Endothelial cell of umbilical vein (primary cell): Measurements from ENCODE around the gene NOX5. TPM values are rescaled to one million over a fixed set of nuclear protein-coding genes. Genes with fewer than 3 reads are reported as not detected.

Experiments used
- BruUV-seq: library from RNA; stranded (reverse); fragments of 400-500 nt; replicated peaks from 2 replicates; lab custom pipeline; 2021; lab: Mats Ljungman, UMichigan
- CTCF ChIA-PET: fragments of 300-600, 350-600 bp; sonication (Branson Sonifier 250); formaldehyde crosslinking; loops from one replicate; lab custom pipeline; 2021; ENCODE audit warnings: antibody characterized with exemption, inconsistent platforms; lab: Charles Lee
- POLR2A ChIA-PET: fragments of 300-600, 350-600 bp; sonication (Branson Sonifier 250); formaldehyde crosslinking; loops from one replicate; lab custom pipeline; 2021; ENCODE audit warnings: antibody characterized with exemption, inconsistent platforms; lab: Charles Lee
- DNase-seq: peaks from one replicate; pipeline ENCODE4 v3.0.0-alpha.2; 2011; ENCODE audit warnings: low read depth, low spot score
- FAIRE-seq: peaks from 2 replicates; lab custom pipeline; 2011; peaks lifted over from hg19 to GRCh38; lab: Jason Lieb, UNC
- H2AFZ ChIP-seq: 2 replicates; pipeline ENCODE4 v1.6.0; 2012; ENCODE audit warnings: low read depth, low read length, control low read depth, inconsistent platforms
- H3K27ac ChIP-seq: 2 replicates; pipeline ENCODE4 v1.5.1; 2011; ENCODE audit warnings: low read depth, mild to moderate bottlenecking, control low read depth, low read length, moderate library complexity; ENCODE audit not compliant: insufficient read depth
- H3K27me3 ChIP-seq, 2 experiments: 2 replicates each; pipeline versions ENCODE4 v1.6.0 to v1.6.1; 2011; ENCODE audit warnings: low read length in 2 of 2, mixed read lengths in 1 of 2; ENCODE audit not compliant: control insufficient read depth in 2 of 2, insufficient read depth in 2 of 2
- H3K36me3 ChIP-seq, 2 experiments: 2 replicates in 1 of 2; 3 replicates in 1 of 2; pipeline ENCODE4 v1.5.1; 2011; ENCODE audit warnings: low read length in 2 of 2, mild to moderate bottlenecking in 1 of 2, moderate library complexity in 1 of 2; ENCODE audit not compliant: control insufficient read depth in 2 of 2, insufficient read depth in 2 of 2; ENCODE audit errors: extremely low read depth in 1 of 2
- H3K4me1 ChIP-seq: 3 replicates; pipeline ENCODE4 v1.5.1; 2011; ENCODE audit warnings: mild to moderate bottlenecking, low read length; ENCODE audit not compliant: control insufficient read depth, insufficient read depth; ENCODE audit errors: extremely low read depth
- H3K4me2 ChIP-seq: 2 replicates; pipeline ENCODE4 v1.6.1; 2011; ENCODE audit warnings: low read length, control low read depth, mixed read lengths; ENCODE audit not compliant: insufficient read depth
- H3K4me3 ChIP-seq, 3 experiments: fragments of 200-600 bp in 1 of 3; sonication (generic), shearing (Covaris generic) in 1 of 3; replicated peaks in 1 of 3; 2 replicates each; pipeline ENCODE4 v1.5.1; 2011 to 2016; ENCODE audit warnings: control low read depth in 3 of 3, low read length in 3 of 3, mild to moderate bottlenecking in 2 of 3, inconsistent platforms in 1 of 3, low read depth in 1 of 3, moderate library complexity in 1 of 3; ENCODE audit not compliant: insufficient read depth in 1 of 3
- H3K79me2 ChIP-seq: 2 replicates; pipeline ENCODE4 v1.6.0; 2012; ENCODE audit warnings: low read length, inconsistent platforms; ENCODE audit not compliant: control insufficient read depth, insufficient read depth
- H3K9ac ChIP-seq: replicated peaks from 2 replicates; pipeline ENCODE3; 2011; ENCODE audit warnings: low read length, control low read depth; ENCODE audit not compliant: insufficient read depth; ENCODE audit errors: extremely low read depth
- H3K9me1 ChIP-seq: replicated peaks from 3 replicates; pipeline ENCODE4 v1.6.0; 2011; ENCODE audit warnings: mild to moderate bottlenecking, low read length; ENCODE audit not compliant: control insufficient read depth, insufficient read depth; ENCODE audit errors: extremely low read depth
- H3K9me3 ChIP-seq: replicated peaks from 2 replicates; pipeline ENCODE4 v1.5.1; 2012; ENCODE audit warnings: low read length, inconsistent platforms; ENCODE audit not compliant: control insufficient read depth, insufficient read depth
- H4K20me1 ChIP-seq: replicated peaks from 2 replicates; pipeline ENCODE3; 2011; ENCODE audit warnings: mild to moderate bottlenecking, low read length; ENCODE audit not compliant: control insufficient read depth, insufficient read depth; ENCODE audit errors: extremely low read depth
- EZH2 ChIP-seq: IDR thresholded peaks from 2 replicates; pipeline ENCODE4 v1.6.1; 2012; ENCODE audit warnings: borderline replicate concordance, low read depth, mild to moderate bottlenecking, moderate library complexity, low read length, inconsistent platforms; ENCODE audit not compliant: severe bottlenecking
- FOS ChIP-seq: IDR thresholded peaks from 2 replicates; pipeline ENCODE4 v1.6.1; 2011; ENCODE audit warnings: mild to moderate bottlenecking, low read length, moderate library complexity, borderline replicate concordance; ENCODE audit not compliant: insufficient read depth
- GATA2 ChIP-seq: IDR thresholded peaks from 2 replicates; pipeline ENCODE4 v1.7.0; 2011; ENCODE audit warnings: low read depth, mild to moderate bottlenecking, moderate library complexity, mixed read lengths, low read length; ENCODE audit not compliant: insufficient read length, insufficient read depth
- JUN ChIP-seq: IDR thresholded peaks from 2 replicates; pipeline ENCODE4 v1.6.1; 2011; ENCODE audit warnings: borderline replicate concordance, low read depth; ENCODE audit not compliant: insufficient read length, insufficient read depth
- MYC ChIP-seq: IDR thresholded peaks from one replicate; pipeline ENCODE4 v1.6.1; 2011; ENCODE audit warnings: mild to moderate bottlenecking, low read depth, low read length
- POLR2A ChIP-seq: IDR thresholded peaks from 2 replicates; pipeline ENCODE4 v1.6.1; 2012; ENCODE audit warnings: low read depth, mild to moderate bottlenecking, control low read depth, low read length
- POLR2AphosphoS5 ChIP-seq: IDR thresholded peaks from 2 replicates; pipeline ENCODE4 v1.6.1; 2012; ENCODE audit warnings: low read depth, mild to moderate bottlenecking, control low read depth, low read length, moderate library complexity; ENCODE audit not compliant: insufficient read depth
- dilution Hi-C: fragments of 300-500 bp; cut with MboI; formaldehyde crosslinking; loops from one replicate; pipeline ENCODE4 v1.15.0; 2019; ENCODE audit warnings: low sequenced_read_pairs; ENCODE audit not compliant: extremely low pct_ligation_motif_present
- intact Hi-C: fragments of 100-400 bp; cut with micrococcal nuclease; formaldehyde crosslinking; loops from one replicate; pipeline ENCODE4 v1.10.0; 2022
- polyA plus RNA-seq, 4 experiments: library from polyadenylated mRNA; depleted of rRNA in 3 of 4; stranded (reverse) in 3 of 4; unstranded in 1 of 4; fragments of >200 nt; gene quantifications; 2 replicates each; pipeline versions ENCODE4 v1.2.1 to v1.2.3, GENCODE V29; 2011 to 2012; ENCODE audit warnings: missing spikeins in 1 of 4
- total RNA-seq: library from RNA; stranded (reverse); gene quantifications from 2 replicates; pipeline ENCODE4 v1.2.3, GENCODE V29; 2021
- TF ChIP-seq, protein P1 (sequence below), 2 donors: IDR thresholded peaks; 1 replicate in 1 of 2; 2 replicates in 1 of 2; pipeline ENCODE4 v1.5.1; 2011; ENCODE audit warnings: low read length in 2 of 2, mild to moderate bottlenecking in 2 of 2, moderate library complexity in 2 of 2, control low read depth in 1 of 2, inconsistent platforms in 1 of 2, low read depth in 1 of 2; ENCODE audit not compliant: insufficient read depth in 1 of 2; ENCODE audit errors: extremely low read depth in 1 of 2
- TF ChIP-seq, protein P2 (sequence below): IDR thresholded peaks from 2 replicates; pipeline ENCODE4 v1.6.1; 2011; ENCODE audit not compliant: insufficient read depth, insufficient read length

The NOX5 gene
- total and polyA plus RNA-seq, 2 donors (not counting 3 experiments of a cell fraction or from before 2014, with no cell fraction given): 0.08 TPM; not detected in 1

DNA sequence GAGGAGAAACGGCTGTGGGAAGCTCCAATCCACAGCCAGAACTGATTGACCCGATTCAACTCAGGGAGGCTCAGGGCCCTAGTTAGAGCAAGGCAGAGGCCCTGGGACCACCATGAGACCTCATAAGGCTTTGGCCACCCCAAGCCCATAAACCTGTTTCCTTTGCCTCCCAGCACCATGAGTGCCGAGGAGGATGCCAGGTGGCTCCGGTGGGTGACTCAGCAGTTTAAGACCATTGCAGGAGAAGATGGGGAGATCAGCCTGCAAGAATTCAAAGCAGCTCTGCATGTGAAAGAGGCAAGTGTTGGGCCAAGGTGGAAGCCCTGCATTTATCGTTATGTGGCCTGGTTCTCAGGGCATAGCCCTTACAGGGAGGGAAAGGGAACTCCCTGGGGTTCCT, 11.9 kb downstream of the NOX5 start:
- peaks cover 16 to 17% of the 10 kb centered on the region in 2 experiments for H3K27me3 ChIP-seq
- FAIRE-seq: no peak
- no peaks in the 10 kb centered on the region for H3K9me1 ChIP-seq
- TF ChIP-seq MYC (no peak), EZH2 (no peak), GATA2 (no peak), FOS (no peak), POLR2A (no peak), JUN (no peak), POLR2AphosphoS5 (no peak)
- TF ChIP-seq, protein P1, sequence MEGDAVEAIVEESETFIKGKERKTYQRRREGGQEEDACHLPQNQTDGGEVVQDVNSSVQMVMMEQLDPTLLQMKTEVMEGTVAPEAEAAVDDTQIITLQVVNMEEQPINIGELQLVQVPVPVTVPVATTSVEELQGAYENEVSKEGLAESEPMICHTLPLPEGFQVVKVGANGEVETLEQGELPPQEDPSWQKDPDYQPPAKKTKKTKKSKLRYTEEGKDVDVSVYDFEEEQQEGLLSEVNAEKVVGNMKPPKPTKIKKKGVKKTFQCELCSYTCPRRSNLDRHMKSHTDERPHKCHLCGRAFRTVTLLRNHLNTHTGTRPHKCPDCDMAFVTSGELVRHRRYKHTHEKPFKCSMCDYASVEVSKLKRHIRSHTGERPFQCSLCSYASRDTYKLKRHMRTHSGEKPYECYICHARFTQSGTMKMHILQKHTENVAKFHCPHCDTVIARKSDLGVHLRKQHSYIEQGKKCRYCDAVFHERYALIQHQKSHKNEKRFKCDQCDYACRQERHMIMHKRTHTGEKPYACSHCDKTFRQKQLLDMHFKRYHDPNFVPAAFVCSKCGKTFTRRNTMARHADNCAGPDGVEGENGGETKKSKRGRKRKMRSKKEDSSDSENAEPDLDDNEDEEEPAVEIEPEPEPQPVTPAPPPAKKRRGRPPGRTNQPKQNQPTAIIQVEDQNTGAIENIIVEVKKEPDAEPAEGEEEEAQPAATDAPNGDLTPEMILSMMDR (IDR thresholded peaks at IDR 0.05; ENCODE audit: extremely low read depth in 1 of 2, insufficient read depth in 1 of 2, low read depth in 1 of 2, low read length in 2 of 2): no peak
- TF ChIP-seq, protein P2, sequence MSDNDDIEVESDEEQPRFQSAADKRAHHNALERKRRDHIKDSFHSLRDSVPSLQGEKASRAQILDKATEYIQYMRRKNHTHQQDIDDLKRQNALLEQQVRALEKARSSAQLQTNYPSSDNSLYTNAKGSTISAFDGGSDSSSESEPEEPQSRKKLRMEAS: no peak
- no peaks in the 10 kb centered on the region for H3K4me1 ChIP-seq
- intact Hi-C loops (no loop called here), dilution Hi-C loops (no loop called here)
- no peaks in the 10 kb centered on the region for H3K79me2 ChIP-seq
- no peak overlapping the region for H3K27ac ChIP-seq
- no peak overlapping the region for H3K4me2 ChIP-seq
- no peak overlapping the region for H3K9ac ChIP-seq
- H4K20me1 ChIP-seq: no peaks in the 10 kb centered on the region
- DNase-seq: no peak
- H3K4me3 ChIP-seq: no peak overlapping the region
- no peak overlapping the region for H2AFZ ChIP-seq
- H3K9me3 ChIP-seq: no peaks in the 10 kb centered on the region
- CTCF ChIA-PET: interaction anchor here (0.6 to 2.1 kb wide), 2 partner anchors 11 to 22 kb away, joined by 3 to 6 read pairs; no protein-coding TSS in a partner anchor
- POLR2A ChIA-PET: no interaction called here
- no TSS peak for BruUV-seq
- no peaks in the 10 kb centered on the region for H3K36me3 ChIP-seq
